ENCODE results near the gene UNC79.

The UNC79 gene

GRCh38 chr14:93665169-93665568, 234.4 kb downstream of the UNC79 start:
- no peak for DNase-seq (ENCODE audit: low read depth)

GRCh38 chr14:93669632-93670031, 238.9 kb downstream of the UNC79 start:
- DNase-seq (ENCODE audit: low read depth): no peak

- no peak for DNase-seq (ENCODE audit: low read depth)
These were observed 243.6 kb downstream of the UNC79 start for GRCh38 chr14:93674343-93674742.

GRCh38 chr14:93675651-93676050, 244.9 kb downstream of the UNC79 start:
- no peak for DNase-seq (ENCODE audit: low read depth)

GRCh38 chr14:93676416-93676958, 245.7 kb downstream of the UNC79 start:
- DNase-seq (ENCODE audit: low read depth): no peak

- no peak for DNase-seq (ENCODE audit: low read depth)
These were observed 251.7 kb downstream of the UNC79 start for GRCh38 chr14:93682459-93682858.

- no peak for DNase-seq (ENCODE audit: low read depth)
These were observed 252.5 kb downstream of the UNC79 start for GRCh38 chr14:93683226-93683625.

- DNase-seq (ENCODE audit: low read depth): no peak
These were observed 254.6 kb downstream of the UNC79 start for GRCh38 chr14:93685121-93685895.

DNA sequence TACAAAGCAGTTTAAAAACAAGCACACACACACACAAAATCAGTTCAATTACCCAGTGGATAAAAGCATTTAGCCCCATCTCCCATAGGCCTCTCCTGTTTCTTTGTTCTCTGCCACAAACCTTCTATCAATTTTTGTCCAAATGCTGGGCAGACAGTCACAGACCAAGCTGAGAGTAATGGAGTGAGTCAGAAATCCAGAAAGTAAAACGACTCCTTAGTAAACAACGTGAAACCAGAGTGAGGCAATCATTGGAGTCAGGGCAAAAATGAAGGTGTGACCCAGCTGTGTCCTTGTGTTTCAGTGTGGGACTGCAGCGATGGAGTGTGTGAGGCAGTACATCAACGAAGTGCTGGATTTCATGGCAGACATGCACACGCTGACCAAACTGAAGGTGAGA, 255.5 kb downstream of the UNC79 start:
- DNase-seq (ENCODE audit: low read depth): no peak

DNA sequence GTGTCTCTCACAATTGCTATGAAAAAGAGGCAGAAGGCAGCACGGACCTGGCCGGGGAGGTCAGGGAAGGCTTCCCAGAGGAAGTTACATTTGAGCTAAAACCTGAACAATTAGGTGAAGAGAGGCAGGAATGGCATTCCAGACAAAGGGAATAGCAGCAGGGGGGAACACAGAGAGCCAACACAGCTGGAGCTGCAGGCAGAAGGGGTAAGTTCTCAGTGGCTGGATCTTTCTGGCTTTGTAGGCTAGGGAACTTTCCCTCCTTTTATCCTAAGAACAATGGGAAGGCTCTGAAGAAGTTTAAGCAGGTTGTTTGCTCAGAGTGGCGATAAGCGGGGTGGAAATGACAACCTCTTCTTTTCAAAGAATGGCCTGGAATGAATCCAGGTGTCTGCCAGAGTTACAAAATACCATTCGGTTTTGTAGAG, 257.5 kb downstream of the UNC79 start:
- DNase-seq (ENCODE audit: low read depth): no peak

- DNase-seq (ENCODE audit: low read depth): no peak
These were observed 258.1 kb downstream of the UNC79 start for GRCh38 chr14:93688820-93689219.

- no peak for DNase-seq (ENCODE audit: low read depth)
These were observed 259.4 kb downstream of the UNC79 start for GRCh38 chr14:93690146-93690545.

GRCh38 chr14:93691042-93691780, 260.5 kb downstream of the UNC79 start:
- no peak for DNase-seq (ENCODE audit: low read depth)

GRCh38 chr14:93693914-93694313, 263.2 kb downstream of the UNC79 start:
- DNase-seq (ENCODE audit: low read depth): no peak

DNA sequence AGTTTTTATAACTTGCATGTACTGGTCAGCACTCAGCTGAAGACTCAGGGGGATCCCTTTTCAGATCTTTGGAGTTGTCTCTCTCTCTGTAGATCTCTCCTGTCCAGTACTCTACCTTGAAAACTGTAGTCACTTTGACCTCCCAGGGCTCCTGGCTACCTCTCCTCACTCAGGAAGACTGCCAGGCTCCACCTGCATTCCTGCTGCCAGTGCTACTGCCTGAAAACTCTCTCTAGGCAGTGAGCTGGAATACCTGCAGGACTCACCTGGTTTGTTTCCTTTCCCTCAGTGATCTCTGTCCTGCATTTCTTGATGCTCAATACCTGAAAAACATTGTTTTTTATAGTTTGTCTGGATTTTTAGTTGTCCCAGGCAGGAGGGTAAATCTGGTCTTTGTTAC, 270.2 kb downstream of the UNC79 start:
- no peak for DNase-seq (ENCODE audit: low read depth)

DNA sequence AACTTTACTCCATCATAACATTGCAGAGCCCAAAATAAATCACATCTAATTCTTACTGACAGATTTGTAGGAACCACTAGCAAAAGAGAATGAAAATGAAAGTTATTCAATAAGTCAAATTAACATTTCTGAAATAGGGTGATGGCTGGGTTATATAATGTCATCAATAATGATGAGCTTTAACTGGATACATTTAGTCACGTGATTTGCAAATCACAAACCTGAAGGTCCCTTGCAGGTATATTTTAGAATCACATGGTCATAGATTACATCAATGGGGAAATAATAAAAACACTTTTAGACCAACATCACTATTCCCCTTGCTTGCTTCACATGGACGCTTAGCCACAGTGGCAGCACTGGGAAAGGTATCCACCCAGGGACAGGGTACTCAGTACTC, 270.8 kb downstream of the UNC79 start:
- no peak for DNase-seq (ENCODE audit: low read depth)

DNA sequence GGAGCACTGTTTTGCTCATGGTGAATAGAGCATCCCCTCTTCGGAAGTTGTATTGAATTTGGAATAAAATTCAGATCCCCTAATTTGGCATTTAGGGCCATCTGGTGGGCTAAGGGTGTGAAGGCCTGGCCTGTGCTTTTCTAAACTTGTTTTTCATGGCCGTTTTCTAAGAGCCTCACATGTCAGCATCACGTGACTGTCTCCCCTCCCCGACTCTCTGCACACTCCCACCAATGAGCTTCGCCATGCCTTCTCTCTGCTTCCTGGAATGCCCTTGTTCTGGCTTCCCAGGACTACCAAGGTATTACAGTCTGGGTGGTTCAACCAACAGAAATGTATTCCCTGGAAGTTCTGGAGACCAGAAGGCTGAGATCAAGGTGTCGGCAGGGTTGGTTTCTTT, 272.2 kb downstream of the UNC79 start:
- DNase-seq (ENCODE audit: low read depth): no peak

- no peak for DNase-seq (ENCODE audit: low read depth)
These were observed 273.2 kb downstream of the UNC79 start for GRCh38 chr14:93703941-93704340.

- DNase-seq (ENCODE audit: low read depth): no peak
These were observed 274.9 kb downstream of the UNC79 start for GRCh38 chr14:93705513-93706156.

- no peak for DNase-seq (ENCODE audit: low read depth)
These were observed 275.7 kb downstream of the UNC79 start for GRCh38 chr14:93706360-93706955.

- DNase-seq (ENCODE audit: low read depth): no peak
These were observed 276.7 kb downstream of the UNC79 start for GRCh38 chr14:93707475-93707874.

DNA sequence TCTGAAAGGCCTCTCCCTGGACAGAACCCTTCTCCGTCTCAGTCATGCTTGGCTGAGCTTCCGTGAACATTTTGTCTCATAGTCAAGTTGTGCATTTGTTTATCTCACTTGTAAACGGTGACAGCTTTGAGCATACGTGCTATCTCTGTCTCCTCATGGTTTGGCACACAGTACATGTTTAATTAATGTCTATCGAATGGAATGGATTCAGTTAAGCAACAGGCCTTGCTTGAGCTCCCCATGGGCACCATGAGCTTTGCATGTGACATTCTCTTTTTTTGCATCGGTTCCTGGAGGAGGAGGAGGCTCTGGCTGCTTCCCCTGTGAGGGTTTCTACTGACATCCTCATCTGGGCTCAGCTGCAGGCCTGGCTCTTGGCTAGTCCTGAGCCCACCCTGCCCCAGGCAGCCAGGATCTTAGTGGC, 277.6 kb downstream of the UNC79 start:
- DNase-seq (ENCODE audit: low read depth): no peak
